Mesenchymal stem cell (in vitro differentiated cells and primary cell): ENCODE measurements around the gene ACACB.

Experiments
- DNase-seq: peaks from one replicate; pipeline ENCODE4 v3.0.0-alpha.2; 2013
- H2AFZ ChIP-seq: one replicate; pipeline ENCODE4 v1.6.1; 2013; ENCODE audit warnings: low read depth, mild to moderate bottlenecking, control low read depth, inconsistent platforms, low read length, moderate library complexity
- H2AK5ac ChIP-seq: 2 replicates; pipeline ENCODE4 v1.6.1; 2013; ENCODE audit warnings: low read length, moderate library complexity, mild to moderate bottlenecking, inconsistent platforms; ENCODE audit not compliant: severe bottlenecking
- H2BK120ac ChIP-seq: one replicate; pipeline ENCODE4 v1.6.1; 2013; ENCODE audit warnings: low read depth, mild to moderate bottlenecking, inconsistent platforms, low read length, moderate library complexity
- H2BK12ac ChIP-seq, 2 experiments: one replicate each; pipeline ENCODE4 v1.6.1; 2013; ENCODE audit warnings: inconsistent platforms in 2 of 2, low read length in 2 of 2, mild to moderate bottlenecking in 2 of 2, moderate library complexity in 2 of 2, control low read depth in 1 of 2
- H2BK15ac ChIP-seq: one replicate; pipeline ENCODE4 v1.6.1; 2013; ENCODE audit warnings: mild to moderate bottlenecking, low read depth, inconsistent platforms; ENCODE audit not compliant: poor library complexity, severe bottlenecking
- H2BK5ac ChIP-seq: 2 replicates; pipeline ENCODE4 v1.6.1; 2013; ENCODE audit warnings: low read depth, mild to moderate bottlenecking, low read length, control low read depth, inconsistent platforms; ENCODE audit not compliant: poor library complexity, severe bottlenecking
- H3K14ac ChIP-seq, 2 experiments: one replicate each; pipeline ENCODE4 v1.6.1; 2013; ENCODE audit warnings: inconsistent platforms in 2 of 2, low read length in 2 of 2, control low read depth in 1 of 2, mild to moderate bottlenecking in 1 of 2, moderate library complexity in 1 of 2
- H3K18ac ChIP-seq, 2 experiments: one replicate each; pipeline ENCODE4 v1.6.1; 2013; ENCODE audit warnings: inconsistent platforms in 2 of 2, low read length in 2 of 2, control low read depth in 1 of 2, low read depth in 1 of 2, mild to moderate bottlenecking in 1 of 2
- H3K23ac ChIP-seq, 2 experiments: one replicate each; pipeline ENCODE4 v1.6.1; 2013; ENCODE audit warnings: inconsistent platforms in 2 of 2, low read length in 2 of 2, mild to moderate bottlenecking in 2 of 2, moderate library complexity in 2 of 2, control low read depth in 1 of 2
- H3K27ac ChIP-seq: 2 replicates; pipeline ENCODE4 v1.5.1; 2013; ENCODE audit warnings: mild to moderate bottlenecking, moderate library complexity, low read length, control low read depth, inconsistent platforms; ENCODE audit not compliant: poor library complexity, severe bottlenecking
- H3K27me3 ChIP-seq, 2 experiments: 2 replicates each; pipeline versions ENCODE4 v1.6.1 to v1.7.0; 2013; ENCODE audit warnings: low read length in 2 of 2, mild to moderate bottlenecking in 2 of 2, moderate library complexity in 2 of 2, control low read depth in 1 of 2, inconsistent platforms in 1 of 2; ENCODE audit not compliant: control insufficient read depth in 1 of 2, insufficient read depth in 1 of 2
- H3K36me3 ChIP-seq, 2 experiments: 2 replicates each; pipeline versions ENCODE4 v1.6.1 to v1.7.0; 2013; ENCODE audit warnings: low read length in 2 of 2, control low read depth in 1 of 2, inconsistent platforms in 1 of 2, low read depth in 1 of 2, mild to moderate bottlenecking in 1 of 2; ENCODE audit not compliant: insufficient read depth in 2 of 2, control insufficient read depth in 1 of 2
- H3K4ac ChIP-seq, 2 experiments: one replicate each; pipeline ENCODE4 v1.6.1; 2013; ENCODE audit warnings: inconsistent platforms in 2 of 2, low read length in 2 of 2, mild to moderate bottlenecking in 2 of 2, moderate library complexity in 2 of 2, control low read depth in 1 of 2, low read depth in 1 of 2
- H3K4me1 ChIP-seq: 2 replicates; pipeline ENCODE4 v1.6.1; 2013; ENCODE audit warnings: low read depth, low read length, control low read depth; ENCODE audit not compliant: control insufficient read depth, insufficient read depth
- H3K4me2 ChIP-seq: 2 replicates; pipeline ENCODE4 v1.6.1; 2013; ENCODE audit warnings: low read length, mild to moderate bottlenecking, inconsistent platforms; ENCODE audit not compliant: poor library complexity, severe bottlenecking
- H3K4me3 ChIP-seq, 2 experiments: 2 replicates each; pipeline versions ENCODE4 v1.5.1 to v1.7.0; 2013; ENCODE audit warnings: low read length in 2 of 2, mild to moderate bottlenecking in 2 of 2, control low read depth in 1 of 2, low read depth in 1 of 2; ENCODE audit not compliant: insufficient read depth in 1 of 2
- H3K79me1 ChIP-seq: replicated peaks from 2 replicates; pipeline ENCODE4 v1.6.1; 2013; ENCODE audit warnings: mild to moderate bottlenecking, control low read depth, low read length, inconsistent platforms; ENCODE audit not compliant: poor library complexity, severe bottlenecking
- H3K9ac ChIP-seq: 2 replicates; pipeline ENCODE4 v1.7.0; 2013; ENCODE audit warnings: mild to moderate bottlenecking, low read length, moderate library complexity
- H3K9me3 ChIP-seq: 2 replicates; pipeline ENCODE4 v1.7.0; 2013; ENCODE audit warnings: mild to moderate bottlenecking, low read length; ENCODE audit not compliant: control insufficient read depth
- H4K8ac ChIP-seq: one replicate; pipeline ENCODE4 v1.6.1; 2013; ENCODE audit warnings: inconsistent platforms, mild to moderate bottlenecking, low read length, moderate library complexity
- H4K91ac ChIP-seq: one replicate; pipeline ENCODE4 v1.6.1; 2013; ENCODE audit warnings: mild to moderate bottlenecking, low read length, inconsistent platforms
- WGBS: methylation state at CpG from one replicate; pipeline ENCODE4 v1.1.7; 2013; ENCODE audit warnings: mixed read lengths; 5-methylcytosine and 5-hydroxymethylcytosine counted together

Gene ACACB

GRCh38 chr12:109134186-109134917, 18.0 kb downstream of the ACACB start:
- Histone ChIP-seq H3K36me3 (no peaks in the 10 kb centered on the region), H2BK5ac (no peak overlapping the region), H3K4me2 (no peak overlapping the region)

GRCh38 chr12:109137055-109137454, 20.7 kb downstream of the ACACB start:
- H3K23ac ChIP-seq: no peak overlapping the region
- no peak overlapping the region for H3K4ac ChIP-seq
- WGBS: 94% methylated on average over 2 of the region's 2 CpGs

More at GRCh38 chr12:109134186-109134917, 18.0 kb downstream of the ACACB start:
- Histone ChIP-seq H3K23ac (no peak overlapping the region), H4K8ac (no peak overlapping the region), H3K9me3 (peaks cover 5% of the 10 kb centered on the region), H3K79me1 (no peaks in the 10 kb centered on the region), H2AFZ (no peak overlapping the region), H3K4ac (no peak overlapping the region), H2BK120ac (no peak overlapping the region), H3K27me3 (peaks cover 2 to 12% of the 10 kb centered on the region in 2 experiments), H2BK15ac (no peak overlapping the region), H2BK12ac (no peak overlapping the region), H3K4me1 (no peaks in the 10 kb centered on the region), H3K14ac (no peak overlapping the region), H3K27ac (no peak overlapping the region), H3K4me3 (no peak overlapping the region), H2AK5ac (no peak overlapping the region), H4K91ac (no peak overlapping the region), H3K9ac (no peak overlapping the region), H3K18ac (no peak overlapping the region)
- no peak for DNase-seq
- WGBS: 66% methylated on average over 6 of the region's 6 CpGs

GRCh38 chr12:109139360-109139759, 23.0 kb downstream of the ACACB start:
- 82% methylated on average over 9 of the region's 9 CpGs for WGBS
- no peak overlapping the region for H3K23ac ChIP-seq
- no peak overlapping the region for H3K14ac ChIP-seq

More at GRCh38 chr12:109137055-109137454, 20.7 kb downstream of the ACACB start:
- DNase-seq: no peak
- Histone ChIP-seq H3K27ac (no peak overlapping the region), H2BK120ac (no peak overlapping the region), H3K14ac (no peak overlapping the region), H3K9me3 (peaks cover 5% of the 10 kb centered on the region), H3K9ac (no peak overlapping the region), H2BK12ac (no peak overlapping the region), H3K4me2 (no peak overlapping the region), H2BK5ac (no peak overlapping the region), H3K27me3 (no peaks in the 10 kb centered on the region), H2BK15ac (no peak overlapping the region), H2AFZ (no peak overlapping the region), H3K36me3 (no peaks in the 10 kb centered on the region), H3K4me1 (no peaks in the 10 kb centered on the region), H3K79me1 (no peaks in the 10 kb centered on the region), H2AK5ac (no peak overlapping the region), H4K91ac (no peak overlapping the region), H3K18ac (no peak overlapping the region), H4K8ac (no peak overlapping the region), H3K4me3 (no peak overlapping the region)

GRCh38 chr12:109139791-109140190, 23.4 kb downstream of the ACACB start:
- Histone ChIP-seq H3K36me3 (no peaks in the 10 kb centered on the region), H3K27ac (no peak overlapping the region), H3K4me1 (no peaks in the 10 kb centered on the region), H3K4me3 (no peak overlapping the region), H3K18ac (no peak overlapping the region), H3K23ac (no peak overlapping the region), H3K79me1 (no peaks in the 10 kb centered on the region), H3K9me3 (peaks cover 5% of the 10 kb centered on the region), H2AFZ (no peak overlapping the region), H3K14ac (no peak overlapping the region), H4K8ac (no peak overlapping the region), H3K27me3 (no peaks in the 10 kb centered on the region), H2BK15ac (no peak overlapping the region), H3K4me2 (no peak overlapping the region), H2BK12ac (no peak overlapping the region), H2BK120ac (no peak overlapping the region), H2AK5ac (no peak overlapping the region), H2BK5ac (no peak overlapping the region), H4K91ac (no peak overlapping the region), H3K4ac (no peak overlapping the region), H3K9ac (no peak overlapping the region)
- DNase-seq: no peak
- WGBS: 89% methylated on average over 7 of the region's 7 CpGs

More at GRCh38 chr12:109139360-109139759, 23.0 kb downstream of the ACACB start:
- H3K18ac ChIP-seq: no peak overlapping the region
- no peaks in the 10 kb centered on the region for H3K4me1 ChIP-seq
- no peak for DNase-seq
- H3K4me3 ChIP-seq: no peak overlapping the region
- no peaks in the 10 kb centered on the region for H3K27me3 ChIP-seq
- no peak overlapping the region for H2BK12ac ChIP-seq
- no peak overlapping the region for H3K9ac ChIP-seq
- H3K4me2 ChIP-seq: no peak overlapping the region
- H2AK5ac ChIP-seq: no peak overlapping the region
- no peak overlapping the region for H2BK5ac ChIP-seq
- no peak overlapping the region for H4K91ac ChIP-seq
- H3K27ac ChIP-seq: no peak overlapping the region
- no peaks in the 10 kb centered on the region for H3K36me3 ChIP-seq
- H3K4ac ChIP-seq: no peak overlapping the region
- no peak overlapping the region for H2BK120ac ChIP-seq
- no peak overlapping the region for H2AFZ ChIP-seq
- H4K8ac ChIP-seq: no peak overlapping the region
- H3K79me1 ChIP-seq: no peaks in the 10 kb centered on the region
- no peak overlapping the region for H2BK15ac ChIP-seq
- peaks cover 5% of the 10 kb centered on the region for H3K9me3 ChIP-seq
